B cell (primary cell): Measurements from ENCODE around the gene SFXN5. TPM values are rescaled to one million over a fixed set of nuclear protein-coding genes. Genes with fewer than 3 reads are reported as not detected.

Experiments used
- ATAC-seq: fragments of 200-7000 bp; cut with Tn5 transposase; one replicate; pipeline ENCODE4 v1.10.0; 2021; ENCODE audit warnings: low read depth, mild to moderate bottlenecking, moderate number of reproducible peaks, moderate library complexity
- CTCF ChIA-PET: fragments of 350-600 bp; sonication (Branson Sonifier 250); formaldehyde crosslinking; loops from one replicate; lab custom pipeline; 2021; ENCODE audit warnings: antibody characterized with exemption, inconsistent platforms; lab: Charles Lee
- POLR2A ChIA-PET: fragments of 350-600 bp; sonication (Branson Sonifier 250); formaldehyde crosslinking; loops from one replicate; lab custom pipeline; 2021; ENCODE audit warnings: antibody characterized with exemption; lab: Charles Lee
- DNase-seq: peaks from one replicate; pipeline ENCODE4 v3.0.0; 2013
- H2AFZ ChIP-seq: 2 replicates; pipeline ENCODE4 v1.6.1; 2012; ENCODE audit warnings: mild to moderate bottlenecking, low read depth, low read length; ENCODE audit not compliant: insufficient read depth, poor library complexity, severe bottlenecking
- H3K27ac ChIP-seq, 2 donors: 1 replicate in 1 of 2; 2 replicates in 1 of 2; pipeline ENCODE4 v1.5.1; 2012 to 2013; ENCODE audit warnings: low read length in 2 of 2, mild to moderate bottlenecking in 2 of 2, moderate library complexity in 1 of 2
- H3K27me3 ChIP-seq, 4 experiments: fragments of 200-600 bp in 1 of 4; sonication (generic) in 1 of 4; replicated peaks in 1 of 4; 1 replicate in 2 of 4; 2 replicates in 2 of 4; pipeline versions ENCODE4 v1.6.1 to v1.7.0; 2013 to 2016; ENCODE audit warnings: low read length in 3 of 4, mild to moderate bottlenecking in 2 of 4, mixed read lengths in 1 of 4, moderate library complexity in 1 of 4; ENCODE audit not compliant: insufficient read depth in 4 of 4, control insufficient read depth in 3 of 4; ENCODE audit errors: control extremely low read depth in 1 of 4
- H3K36me3 ChIP-seq, 2 experiments: replicated peaks in 1 of 2; 1 replicate in 1 of 2; 2 replicates in 1 of 2; pipeline versions ENCODE4 v1.6.1 to v1.7.1; 2013; ENCODE audit warnings: low read length in 1 of 2; ENCODE audit not compliant: insufficient read depth in 2 of 2, control insufficient read depth in 1 of 2; ENCODE audit errors: control extremely low read depth in 1 of 2, extremely low read depth in 1 of 2
- H3K4me1 ChIP-seq, 2 donors: fragments of 200-600 bp in 1 of 2; sonication (generic) in 1 of 2; 1 replicate in 1 of 2; 2 replicates in 1 of 2; pipeline versions ENCODE4 v1.5.1 to v1.6.1; 2013 to 2017; ENCODE audit warnings: low read length in 2 of 2; ENCODE audit not compliant: control insufficient read depth in 2 of 2, insufficient read depth in 2 of 2
- H3K4me2 ChIP-seq: replicated peaks from 2 replicates; pipeline ENCODE3; 2012; ENCODE audit warnings: mild to moderate bottlenecking, low read depth, low read length; ENCODE audit not compliant: poor library complexity, severe bottlenecking
- H3K4me3 ChIP-seq, 5 experiments: fragments of 200-600 bp in 1 of 5; sonication (generic) in 1 of 5; 1 replicate in 3 of 5; 2 replicates in 2 of 5; pipeline versions ENCODE4 v1.5.1 to v1.7.0; 2011 to 2016; ENCODE audit warnings: low read length in 4 of 5, mild to moderate bottlenecking in 4 of 5, low read depth in 2 of 5, control low read depth in 1 of 5, moderate library complexity in 1 of 5; ENCODE audit not compliant: insufficient read depth in 1 of 5; ENCODE audit errors: control extremely low read depth in 1 of 5, extremely low read depth in 1 of 5
- H3K79me2 ChIP-seq: fragments of 200-600 bp; sonication (generic); one replicate; pipeline ENCODE4 v1.6.0; 2016; ENCODE audit warnings: low read length; ENCODE audit not compliant: control insufficient read depth, insufficient read depth
- H3K9ac ChIP-seq: fragments of 200-600 bp; sonication (generic); 2 replicates; pipeline ENCODE4 v1.6.1; 2017; ENCODE audit warnings: mild to moderate bottlenecking, low read length, moderate library complexity
- H3K9me3 ChIP-seq, 3 donors: one replicate each; pipeline versions ENCODE4 v1.6.1 to v1.7.1; 2013; ENCODE audit warnings: low read length in 2 of 3; ENCODE audit not compliant: control insufficient read depth in 2 of 3, insufficient read depth in 1 of 3; ENCODE audit errors: control extremely low read depth in 1 of 3
- H4K20me1 ChIP-seq: 2 replicates; pipeline ENCODE4 v1.6.0; 2012; ENCODE audit warnings: mild to moderate bottlenecking, low read length; ENCODE audit not compliant: insufficient read depth, control insufficient read depth, poor library complexity, severe bottlenecking
- H3K27ac Mint-ChIP-seq: one replicate; pipeline ENCODE4 v1.8.0; 2021; ENCODE audit warnings: mixed read lengths
- H3K27me3 Mint-ChIP-seq: one replicate; pipeline ENCODE4 v1.8.0; 2021; ENCODE audit warnings: mixed read lengths
- H3K4me1 Mint-ChIP-seq: one replicate; pipeline ENCODE4 v1.8.0; 2021; ENCODE audit warnings: mixed read lengths
- H3K4me3 Mint-ChIP-seq: one replicate; pipeline ENCODE4 v1.8.0; 2021; ENCODE audit warnings: mixed read lengths
- H3K9me3 Mint-ChIP-seq: one replicate; pipeline ENCODE4 v1.8.0; 2022; ENCODE audit warnings: mixed read lengths; ENCODE audit not compliant: insufficient read depth
- CTCF ChIP-seq: fragments of 200-600 bp; IDR thresholded peaks from one replicate; pipeline ENCODE4 v1.8.0; 2022; ENCODE audit warnings: antibody characterized with exemption, mild to moderate bottlenecking
- EZH2 ChIP-seq: IDR thresholded peaks from 2 replicates; pipeline ENCODE4 v1.6.1; 2012; ENCODE audit warnings: borderline replicate concordance, low read depth, mild to moderate bottlenecking, moderate library complexity, low read length; ENCODE audit not compliant: insufficient read depth, poor library complexity, severe bottlenecking
- WGBS: methylation state at CpG from one replicate; pipeline ENCODE4 v1.1.5; 2013; ENCODE audit warnings: missing lambda C conversion rate; ENCODE audit not compliant: insufficient coverage; 5-methylcytosine and 5-hydroxymethylcytosine counted together
- intact Hi-C: fragments of 100-400 bp; cut with micrococcal nuclease; formaldehyde crosslinking; loops from one replicate; pipeline ENCODE4 v1.10.0; 2022
- polyA plus RNA-seq: library from polyadenylated mRNA; depleted of rRNA; stranded (reverse); fragments of >200 nt; gene quantifications from 2 replicates; pipeline ENCODE4 v1.2.3, GENCODE V29; 2012
- total RNA-seq, 2 donors: library from RNA; stranded (reverse); fragments of 120-200 nt in 1 of 2; gene quantifications; 1 replicate in 1 of 2; 2 replicates in 1 of 2; pipeline versions ENCODE4 v1.2.3 to v1.2.4, GENCODE V29; 2013 to 2022

The SFXN5 gene
- total and polyA plus RNA-seq, 2 donors (not counting 1 experiment from before 2014, with no cell fraction given), result 8.0 to 16.9 TPM

- H3K36me3 ChIP-seq, result peaks cover 0 to 2% of the 10 kb centered on the region in 2 experiments
- no peaks in the 10 kb centered on the region for H3K4me1 ChIP-seq
- no peak overlapping the region for H2AFZ ChIP-seq
- H3K9ac ChIP-seq, result no peak overlapping the region
- no peaks in the 10 kb centered on the region for H3K4me1 Mint-ChIP-seq
- ChIA-PET POLR2A (no interaction called here), CTCF (interaction anchor here (8.4 kb wide), 1 partner anchor 188 kb away, joined by 137 read pairs; no protein-coding TSS in a partner anchor)
- ATAC-seq (no peak), DNase-seq (no peak)
- H3K27me3 Mint-ChIP-seq, result no peaks in the 10 kb centered on the region
- H3K9me3 ChIP-seq, result no peaks in the 10 kb centered on the region
- no peak overlapping the region for H3K27ac ChIP-seq
- WGBS, result 95% methylated on average over 19 of the region's 26 CpGs
- H3K4me3 Mint-ChIP-seq, result no peak overlapping the region
- H3K4me2 ChIP-seq, result no peak overlapping the region
- H3K79me2 ChIP-seq, result no peaks in the 10 kb centered on the region
- no peaks in the 10 kb centered on the region for H3K9me3 Mint-ChIP-seq
- no peaks in the 10 kb centered on the region for H4K20me1 ChIP-seq
- H3K4me3 ChIP-seq, result no peak overlapping the region
- TF ChIP-seq EZH2 (no peak), CTCF (no peak)
- no peak overlapping the region for H3K27ac Mint-ChIP-seq
- no peaks in the 10 kb centered on the region for H3K27me3 ChIP-seq
- intact Hi-C loops, result no loop called here
Observed at GRCh38 chr2:72989770-72990556, 81.5 kb downstream of the SFXN5 start.

- POLR2A ChIA-PET, result no interaction called here
- ATAC-seq (no peak), DNase-seq (no peak)
- no peak overlapping the region for H3K4me2 ChIP-seq
- Mint-ChIP-seq H3K4me3 (no peak overlapping the region), H3K27ac (no peak overlapping the region), H3K27me3 (no peaks in the 10 kb centered on the region), H3K4me1 (no peaks in the 10 kb centered on the region), H3K9me3 (no peaks in the 10 kb centered on the region)
- no peaks in the 10 kb centered on the region for H4K20me1 ChIP-seq
- CTCF ChIA-PET, result interaction anchor here (0.9 kb wide), 1 partner anchor 12 kb away, joined by 3 read pairs; no protein-coding TSS in a partner anchor
- H3K9me3 ChIP-seq, result no peaks in the 10 kb centered on the region
- peaks cover 0 to 2% of the 10 kb centered on the region in 2 experiments for H3K36me3 ChIP-seq
- no peak overlapping the region for H2AFZ ChIP-seq
- no peak overlapping the region for H3K27ac ChIP-seq
- no peak for TF ChIP-seq EZH2
- intact Hi-C loops, result no loop called here
- H3K9ac ChIP-seq, result no peak overlapping the region
- no peaks in the 10 kb centered on the region for H3K4me1 ChIP-seq
- H3K4me3 ChIP-seq, result no peak overlapping the region
- H3K79me2 ChIP-seq, result no peaks in the 10 kb centered on the region
- H3K27me3 ChIP-seq, result no peaks in the 10 kb centered on the region
- WGBS, result 100% methylated on average over 9 of the region's 9 CpGs
Observed at GRCh38 chr2:72988726-72989273, 82.7 kb downstream of the SFXN5 start.
